Motor neuron (in vitro differentiated cells): ENCODE measurements around the gene GRIN3A. TPM values are rescaled to one million over a fixed set of nuclear protein-coding genes. Genes with fewer than 3 reads are reported as not detected.

ENCODE experiments used
- ATAC-seq, 8 experiments: fragments of 200-7000 bp; cut with Tn5 transposase; replicated peaks in 6 of 8; 2 replicates each; pipeline ENCODE4 v1.8.0; 2021; ENCODE audit warnings: mild to moderate bottlenecking in 8 of 8, moderate library complexity in 8 of 8
- H3K27ac ChIP-seq, 2 donors: fragments of 250-450 bp; sonication (Bioruptor Pico); 2 replicates each; pipeline ENCODE4 v1.9.0; 2021; ENCODE audit warnings: antibody characterized with exemption in 2 of 2, mild to moderate bottlenecking in 2 of 2, moderate library complexity in 1 of 2
- H3K4me1 ChIP-seq, 2 donors: fragments of 250-450 bp; sonication (Bioruptor Pico); replicated peaks in 1 of 2; 2 replicates each; pipeline ENCODE4 v1.6.1; 2021; ENCODE audit warnings: antibody characterized with exemption in 2 of 2, mild to moderate bottlenecking in 2 of 2, moderate library complexity in 1 of 2
- H3K4me3 ChIP-seq, 5 donors: fragments of 250-450 bp; sonication (Bioruptor Pico); 2 replicates each; pipeline ENCODE4 v1.9.0; 2021; ENCODE audit warnings: antibody characterized with exemption in 5 of 5, mild to moderate bottlenecking in 5 of 5, moderate library complexity in 4 of 5
- WGBS, 10 experiments: fragments of 450-650 bp; shearing (Covaris generic); methylation state at CpG; one replicate each; pipeline ENCODE4 v1.0.0; 2022; 5-methylcytosine and 5-hydroxymethylcytosine counted together
- in situ Hi-C, 9 experiments: fragments of 400-800 bp; cut with MboI; loops; one replicate each; pipeline ENCODE4 v1.15.0; 2021; ENCODE audit warnings: low sequenced_read_pairs in 9 of 9, low pct_unique_long_range_greater_than_20kb in 2 of 9; ENCODE audit not compliant: unreplicated experiment in 9 of 9
- total RNA-seq, 8 experiments: library from RNA; unstranded; fragments of 300-600 nt; gene quantifications; 2 replicates each; pipeline versions ENCODE4 v1.2.3 to v1.2.4, GENCODE V29; 2022

GRIN3A gene
- 1 to 10 TPM in 4 of 8 experiments, under 1 TPM in 4; 0.36 to 7.3 (median 1.00) TPM for total RNA-seq

DNA sequence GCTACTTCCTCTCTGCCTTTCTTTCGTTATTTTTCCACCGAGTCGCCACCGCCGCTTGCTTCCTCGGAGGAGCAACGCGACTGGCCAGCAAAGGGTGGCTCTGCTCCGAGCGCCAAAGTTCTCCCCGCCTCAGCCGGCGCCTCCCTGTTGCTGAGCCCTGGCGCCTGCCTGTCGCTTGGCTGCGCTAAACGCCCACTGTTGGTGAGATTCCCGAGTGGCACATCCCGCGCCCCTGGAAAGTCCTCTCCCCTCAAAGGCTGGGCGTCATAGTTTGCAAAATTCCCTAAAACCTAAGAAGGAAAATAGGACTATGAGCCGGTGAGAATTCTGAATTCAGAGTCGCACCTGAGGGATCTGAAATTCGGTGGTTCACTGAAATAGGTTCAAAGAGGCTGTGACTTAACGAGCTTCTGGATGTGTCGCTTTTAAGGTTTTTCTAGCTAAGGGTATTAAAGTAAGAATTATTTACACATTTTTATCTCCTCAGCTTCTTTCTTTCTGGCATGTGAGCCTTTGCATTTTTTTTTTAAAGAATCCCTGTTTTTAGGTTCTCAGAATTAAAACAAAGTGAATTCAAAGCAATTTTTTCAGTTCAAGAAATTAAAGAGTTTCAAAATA is at the start of gene GRIN3A:
TSS of gene GRIN3A (minus strand) at position 82 of the 618 bp plus-strand sequence. CDS start 668 bp downstream, outside the sequence.
- Histone ChIP-seq H3K4me3 (peak within 1 kb of the TSS; percentile 34 to 52 (median 44)), H3K4me1 (peaks cover 0 to 9% of the 10 kb centered on the region in 2 donors), H3K27ac (no peak within 1 kb of the TSS)
- 0 to 32% (median 8%) methylated on average over 2 to 11 of the region's 26 CpGs for WGBS, 10 experiments
- ATAC-seq = peak; percentile 65 to 84 (median 78)
- in situ Hi-C loops = no loop called here

DNA sequence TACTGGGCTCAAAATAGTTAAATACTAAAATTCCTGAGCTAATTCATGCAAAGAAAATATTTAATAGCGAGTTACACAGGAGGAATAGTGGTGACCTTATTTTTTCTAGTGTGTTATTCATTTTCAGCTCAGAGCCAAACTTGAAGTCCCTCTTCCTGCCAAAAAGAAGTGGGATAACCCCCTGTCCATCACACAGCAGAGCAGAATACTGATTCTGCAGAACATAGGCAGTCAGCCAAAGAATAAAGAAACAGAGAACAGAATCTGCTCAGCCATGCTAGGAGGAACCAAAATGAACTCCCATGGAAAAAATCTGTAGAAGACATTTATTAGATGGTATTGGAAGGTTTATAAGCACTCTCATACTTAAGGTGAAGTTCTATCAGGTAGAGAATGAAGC is 49.4 kb upstream of the GRIN3A start:
- in situ Hi-C loops = no loop called here
- Histone ChIP-seq H3K27ac (no peak overlapping the region), H3K4me3 (no peak overlapping the region), H3K4me1 (no peaks in the 10 kb centered on the region)
- WGBS, 10 experiments = 0 to 100% (median 21%) methylated on average over 1 of the region's 1 CpG
- no peak for ATAC-seq

DNA sequence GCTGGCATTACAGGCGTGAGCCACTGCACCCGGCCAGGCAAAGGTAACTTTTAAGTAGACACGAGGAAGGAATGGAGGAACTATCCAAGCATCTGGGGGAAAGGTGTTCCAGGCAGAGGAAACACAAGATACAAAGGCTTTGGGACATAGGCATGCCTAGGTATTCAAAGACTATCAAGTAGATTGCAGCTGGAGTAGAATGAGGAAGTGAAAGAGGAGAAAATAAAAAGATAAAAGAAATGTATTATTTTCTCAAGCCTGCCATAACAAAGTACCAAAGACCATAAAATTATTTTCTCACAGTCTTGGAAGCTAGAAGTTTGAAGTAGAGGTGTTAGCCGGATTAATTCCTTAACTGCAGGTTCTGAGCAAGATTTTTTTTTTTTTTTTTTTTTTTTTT is 39.9 kb upstream of the GRIN3A start:
- Histone ChIP-seq H3K4me3 (no peak overlapping the region), H3K4me1 (no peaks in the 10 kb centered on the region), H3K27ac (no peak overlapping the region)
- in situ Hi-C loops = no loop called here
- WGBS, 10 experiments = 23 to 100% (median 80%) methylated on average over 1 to 4 of the region's 4 CpGs; no CpG with 5 or more reads in 3 of the 10 experiments
- ATAC-seq = no peak

DNA sequence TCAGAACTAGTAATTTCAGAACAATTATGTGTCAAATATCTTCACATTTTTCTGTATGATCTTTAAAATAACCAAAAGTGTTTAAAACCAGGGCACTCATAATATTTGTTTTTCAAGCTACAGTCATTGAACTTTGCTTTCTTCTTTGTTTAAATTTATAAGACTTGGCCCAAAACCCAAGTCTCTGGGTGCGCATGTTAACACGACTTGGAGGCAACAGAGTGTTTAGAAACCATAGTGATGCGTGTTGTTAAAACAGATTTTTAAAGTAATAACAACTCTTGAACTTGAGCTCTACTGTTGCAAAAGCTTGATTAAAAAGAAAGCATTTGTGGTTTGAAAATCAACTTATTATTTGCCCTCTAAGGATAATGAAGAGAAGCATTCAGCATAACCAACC is 26.0 kb upstream of the GRIN3A start:
- no peak overlapping the region for H3K4me3 ChIP-seq
- no peak for ATAC-seq
- no peak overlapping the region for H3K27ac ChIP-seq
- in situ Hi-C loops = no loop called here
- WGBS, 10 experiments = 0 to 100% (median 69%) methylated on average over 3 of the region's 3 CpGs; no CpG with 5 or more reads in 2 of the 10 experiments
- no peaks in the 10 kb centered on the region for H3K4me1 ChIP-seq

DNA sequence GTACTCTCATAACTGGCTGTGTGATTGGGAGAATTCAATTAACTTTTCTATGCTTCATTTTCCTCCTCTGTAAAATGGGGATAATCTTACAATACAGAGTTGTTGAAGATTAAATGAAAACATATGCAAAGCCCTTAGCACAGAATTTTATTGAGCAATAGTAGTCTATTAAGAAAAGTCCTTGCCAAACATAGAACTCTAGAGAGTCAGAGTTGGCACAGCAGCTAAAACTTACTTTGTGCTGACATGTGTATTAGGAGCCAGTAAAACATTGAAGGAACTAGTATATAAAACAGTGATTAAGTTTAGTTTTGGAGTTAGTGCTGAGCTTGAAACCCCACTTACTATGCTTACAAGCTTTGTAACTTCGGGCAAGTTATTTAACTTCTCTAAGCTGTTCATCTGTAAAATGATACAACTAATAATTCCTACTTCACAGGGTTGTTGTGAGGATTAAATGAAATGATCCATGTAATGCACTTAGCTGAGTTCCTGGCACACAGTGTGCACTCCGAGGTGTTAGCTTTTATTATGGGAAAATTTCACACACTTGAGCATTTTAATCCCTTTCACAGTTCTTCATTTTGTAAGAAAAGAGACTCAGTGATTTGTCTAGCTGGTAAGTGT is 20.0 kb upstream of the GRIN3A start:
- Histone ChIP-seq H3K4me1 (no peaks in the 10 kb centered on the region), H3K27ac (no peak overlapping the region), H3K4me3 (no peak overlapping the region)
- no peak for ATAC-seq
- in situ Hi-C loops = no loop called here
- WGBS, 10 experiments = 0 to 86% (median 20%) methylated on average over 1 to 2 of the region's 2 CpGs; no CpG with 5 or more reads in 1 of the 10 experiments

DNA sequence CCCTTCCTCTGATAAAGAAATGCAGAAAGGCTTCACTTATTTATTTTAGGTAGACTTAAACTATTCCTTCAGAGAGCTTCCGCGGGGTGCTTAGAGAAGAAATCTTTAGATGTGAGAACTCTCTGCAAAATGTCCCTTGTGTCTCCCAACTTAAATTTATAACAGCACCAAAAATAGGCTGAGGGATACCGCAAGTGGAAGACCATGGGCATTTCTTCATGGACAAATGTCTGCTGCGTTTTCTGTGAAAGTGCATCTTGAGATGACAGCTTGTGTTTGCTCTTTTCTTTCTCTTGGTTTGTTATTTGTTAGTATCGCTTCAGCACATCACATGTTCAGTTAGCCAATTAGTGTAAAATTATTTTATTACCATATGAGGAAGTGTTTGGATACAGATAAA is 15.3 kb upstream of the GRIN3A start:
- no peak for ATAC-seq

GRCh38 chr9:101751895-101752294 is 13.4 kb upstream of the GRIN3A start:
- WGBS, 10 experiments = 20 to 100% (median 76%) methylated on average over 1 to 2 of the region's 2 CpGs; no CpG with 5 or more reads in 1 of the 10 experiments
- no peak overlapping the region for H3K4me3 ChIP-seq
- no peak overlapping the region for H3K27ac ChIP-seq
- no peak for ATAC-seq
- in situ Hi-C loops = no loop called here
- H3K4me1 ChIP-seq = peaks cover 0 to 1% of the 10 kb centered on the region in 2 donors

More for the DNA sequence above, 15.3 kb upstream of the GRIN3A start:
- Histone ChIP-seq H3K4me3 (no peak overlapping the region), H3K4me1 (no peaks in the 10 kb centered on the region), H3K27ac (no peak overlapping the region)
- in situ Hi-C loops = no loop called here
- WGBS, 10 experiments = 62 to 92% (median 85%) methylated on average over 2 to 5 of the region's 5 CpGs; no CpG with 5 or more reads in 2 of the 10 experiments

- in situ Hi-C loops = no loop called here
- 0% methylated on average over 1 to 2 of the region's 2 CpGs; no CpG with 5 or more reads in 3 of the 10 experiments for WGBS, 10 experiments
- no peak overlapping the region for H3K27ac ChIP-seq
- no peak for ATAC-seq
- H3K4me3 ChIP-seq = no peak overlapping the region
- peaks cover 0 to 9% of the 10 kb centered on the region in 2 donors for H3K4me1 ChIP-seq
These were observed 864 bp upstream of the GRIN3A start for GRCh38 chr9:101739311-101739710.

GRCh38 chr9:101737705-101738565 is 512 bp downstream of the GRIN3A start:
- Histone ChIP-seq H3K4me1 (peaks cover 0 to 9% of the 10 kb centered on the region in 2 donors), H3K27ac (no peak overlapping the region), H3K4me3 (peak overlapping the region; percentile 34 to 52 (median 44))
- ATAC-seq = peak; percentile 83 to 93 (median 86)
- WGBS, 10 experiments = 0 to 10% (median 0%) methylated on average over 2 to 20 of the region's 78 CpGs; no CpG with 5 or more reads in 5 of the 10 experiments
- in situ Hi-C loops = no loop called here

DNA sequence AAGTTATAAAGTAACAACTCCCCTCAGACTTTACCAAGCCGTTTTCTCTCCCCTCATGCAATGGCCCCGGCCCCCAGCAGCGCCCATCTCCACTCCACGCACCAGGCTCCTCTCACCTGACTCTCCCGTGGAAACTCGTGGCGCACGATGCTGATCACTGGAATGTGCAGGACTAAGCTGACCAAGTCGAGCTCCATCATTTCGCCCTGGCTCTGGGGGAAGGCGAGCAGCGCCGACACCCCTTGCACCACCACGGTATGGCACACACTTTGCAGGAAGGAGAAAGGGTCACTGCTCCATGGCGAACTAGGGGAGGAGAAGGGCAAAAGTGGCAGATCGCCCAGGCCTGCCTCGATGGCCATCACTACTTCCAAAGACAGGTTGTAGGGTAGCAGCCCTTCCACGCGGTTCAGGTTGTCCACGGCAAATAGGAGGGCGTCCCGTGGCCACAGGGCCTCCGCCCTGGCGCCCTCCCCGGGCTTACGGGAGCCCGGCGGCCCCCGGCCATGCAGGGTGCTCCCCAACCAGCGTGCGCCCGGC is 1.2 kb downstream of the GRIN3A start:
- Histone ChIP-seq H3K27ac (no peak overlapping the region), H3K4me3 (peak overlapping the region; percentile 34 to 52 (median 44))
- 0 to 86% (median 10%) methylated on average over 1 to 9 of the region's 32 CpGs; no CpG with 5 or more reads in 1 of the 10 experiments for WGBS, 10 experiments

GRCh38 chr9:101736717-101737116 is 1.7 kb downstream of the GRIN3A start:
- ATAC-seq = peak in 2 of 8 experiments; percentile 16 to 31
- 0 to 100% (median 17%) methylated on average over 1 to 9 of the region's 14 CpGs; no CpG with 5 or more reads in 2 of the 10 experiments for WGBS, 10 experiments

More for the DNA sequence above, 1.2 kb downstream of the GRIN3A start:
- in situ Hi-C loops = no loop called here
- H3K4me1 ChIP-seq = peaks cover 0 to 9% of the 10 kb centered on the region in 2 donors
- ATAC-seq = peak in 2 of 8 experiments; percentile 13 to 25

DNA sequence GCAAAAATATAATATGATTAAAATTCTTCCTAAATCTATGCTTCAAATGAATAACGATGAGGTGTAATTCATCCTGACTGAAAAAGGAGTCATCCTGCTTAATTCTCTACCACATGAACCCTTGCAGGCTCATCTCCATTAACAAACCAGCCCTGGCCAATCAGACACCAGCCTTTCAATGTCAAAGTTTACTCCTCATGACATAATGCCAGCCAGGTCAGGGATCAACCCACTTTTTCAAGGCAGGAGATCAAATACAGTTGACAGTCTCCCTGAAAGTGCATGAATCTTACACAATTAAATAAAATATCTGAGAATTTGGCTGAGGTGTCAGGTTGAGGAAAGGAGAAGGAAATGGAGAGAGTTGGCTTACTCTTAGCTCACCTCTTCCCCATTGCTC is 7.0 kb downstream of the GRIN3A start:
- in situ Hi-C loops = no loop called here
- 0 to 100% (median 54%) methylated on average over 1 of the region's 1 CpG for WGBS, 10 experiments
- no peak for ATAC-seq
- no peak overlapping the region for H3K4me3 ChIP-seq
- no peak overlapping the region for H3K27ac ChIP-seq
- H3K4me1 ChIP-seq = no peaks in the 10 kb centered on the region

More at GRCh38 chr9:101736717-101737116, 1.7 kb downstream of the GRIN3A start:
- Histone ChIP-seq H3K27ac (no peak overlapping the region), H3K4me1 (peaks cover 0 to 9% of the 10 kb centered on the region in 2 donors), H3K4me3 (peak overlapping the region in 4 of 5 donors; percentile 34 to 52 (median 42))
- in situ Hi-C loops = no loop called here
